Peyer's patch (tissue), 4 donors: ENCODE measurements around the gene AKAIN1. TPM values are rescaled to one million over a fixed set of nuclear protein-coding genes. Genes with fewer than 3 reads are reported as not detected.

Source experiments
- DNase-seq, 3 donors: peaks; one replicate each; pipeline ENCODE4 v3.0.0-alpha.2; 2017 to 2019
- H3K27ac ChIP-seq, 4 donors: fragments of 200-600 bp; sonication (generic); one replicate each; pipeline ENCODE4 v1.5.1; 2016 to 2019
- H3K27me3 ChIP-seq, 2 donors: fragments of 200-600 bp; sonication (generic); one replicate each; pipeline ENCODE4 v1.5.1; 2019
- H3K36me3 ChIP-seq, 3 donors: fragments of 200-600 bp; sonication (generic); one replicate each; pipeline ENCODE4 v1.5.1; 2016 to 2019
- H3K4me1 ChIP-seq, 4 donors: fragments of 200-600 bp; sonication (generic); one replicate each; pipeline ENCODE4 v1.5.1; 2016 to 2019
- H3K4me3 ChIP-seq, 4 donors: fragments of 200-600 bp; sonication (generic); 1 replicate in 3 of 4; 2 replicates in 1 of 4; pipeline ENCODE4 v1.5.1; 2016 to 2019; ENCODE audit warnings: mild to moderate bottlenecking in 1 of 4
- H3K9me3 ChIP-seq, 4 donors: fragments of 200-600 bp; sonication (generic); one replicate each; pipeline ENCODE4 v1.5.1; 2016 to 2019; ENCODE audit warnings: mild to moderate bottlenecking in 1 of 4
- CTCF ChIP-seq, 6 experiments: fragments of 450-650 bp in 4 of 6; fragments of 200-600 bp in 2 of 6; sonication (generic) in 1 of 6; IDR thresholded peaks; one replicate each; pipeline ENCODE4 v1.5.1; 2017 to 2019; ENCODE audit warnings: antibody characterized with exemption in 6 of 6, mild to moderate bottlenecking in 3 of 6, moderate library complexity in 1 of 6
- POLR2A ChIP-seq, 2 donors: fragments of 450-650 bp; IDR thresholded peaks; one replicate each; pipeline ENCODE4 v1.5.1; 2017; ENCODE audit warnings: antibody characterized with exemption in 2 of 2, mild to moderate bottlenecking in 2 of 2, moderate library complexity in 2 of 2
- total RNA-seq, 4 donors: library from RNA; depleted of rRNA; stranded (reverse); fragments of >200 nt; gene quantifications; one replicate each; pipeline ENCODE4 v1.1.0, GENCODE V29; 2016

The AKAIN1 gene
- total RNA-seq, 4 donors from 2014 or later: not detected

DNA sequence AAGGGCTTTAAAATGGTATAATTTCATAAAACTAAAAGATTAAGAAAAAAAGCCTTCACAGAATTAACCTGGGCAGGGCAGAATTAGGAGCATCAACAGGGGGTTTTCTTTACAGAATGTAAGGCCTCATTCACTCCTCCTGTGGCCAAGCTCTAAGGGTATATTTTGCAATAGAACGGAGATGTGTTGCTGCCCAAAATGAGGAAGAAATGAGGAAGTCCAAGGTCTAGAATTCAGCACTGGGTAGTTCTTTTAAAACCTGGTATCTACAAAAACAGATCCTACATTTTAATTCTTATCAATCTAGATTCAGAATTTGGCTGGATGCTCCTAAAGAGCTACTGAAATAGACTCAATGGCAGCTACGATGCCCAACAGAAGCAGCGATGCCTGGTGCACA is 101.8 kb downstream of the AKAIN1 start:
- Histone ChIP-seq H3K27me3 (no peaks in the 10 kb centered on the region), H3K36me3 (no peaks in the 10 kb centered on the region), H3K9me3 (peaks cover 0 to 3% (median 0%) of the 10 kb centered on the region in 4 donors), H3K4me1 (no peaks in the 10 kb centered on the region), H3K4me3 (no peak overlapping the region), H3K27ac (no peak overlapping the region)
- TF ChIP-seq POLR2A (IDR thresholded peaks at IDR 0.05): no peak
- no peak for TF ChIP-seq CTCF (IDR thresholded peaks at IDR 0.05)
- DNase-seq: no peak

DNA sequence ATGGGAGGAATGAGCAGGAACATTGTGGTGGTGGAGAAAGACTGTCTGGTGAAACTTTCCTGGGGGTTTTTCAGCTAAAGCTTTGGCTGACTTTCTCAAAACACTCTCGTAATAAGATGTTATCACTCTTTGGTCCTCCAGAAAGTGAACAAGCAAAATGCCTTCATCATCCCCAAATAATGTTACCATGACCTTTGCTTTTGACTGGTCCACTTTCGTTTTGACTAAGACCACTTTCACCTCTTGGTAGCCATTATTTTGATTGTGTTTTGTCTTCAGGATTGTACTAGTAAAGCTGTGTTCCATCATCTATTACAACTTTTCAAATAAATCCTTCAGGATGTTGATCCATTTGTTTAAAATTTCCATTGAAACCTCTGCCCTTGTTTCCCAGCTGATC is 103.2 kb downstream of the AKAIN1 start:
- no peak overlapping the region for H3K4me3 ChIP-seq
- peaks cover 0 to 4% (median 0%) of the 10 kb centered on the region in 4 donors for H3K9me3 ChIP-seq
- H3K27ac ChIP-seq: no peak overlapping the region
- no peak for DNase-seq
- no peaks in the 10 kb centered on the region for H3K36me3 ChIP-seq
- no peaks in the 10 kb centered on the region for H3K27me3 ChIP-seq
- TF ChIP-seq POLR2A (IDR thresholded peaks at IDR 0.05) (no peak), CTCF (IDR thresholded peaks at IDR 0.05) (no peak)
- H3K4me1 ChIP-seq: no peaks in the 10 kb centered on the region

Other genes starting within 250 kb of the AKAIN1 start
- gene ZBTB14, start 98.5 kb upstream of the AKAIN1 start, total RNA-seq: 10 to 100 TPM in 3 of 4 donors, 1 to 10 TPM in 1; 5.8 to 15.0 (median 11.9) TPM